DMS79 treated with DMSO at 0.1 percent for 48 hours (cell line): ENCODE data around the gene NPTX1.

ENCODE experiments used
- DNase-seq: peaks from one replicate; lab custom pipeline; 2025; lab: John Stamatoyannopoulos, UW

Gene NPTX1

DNA sequence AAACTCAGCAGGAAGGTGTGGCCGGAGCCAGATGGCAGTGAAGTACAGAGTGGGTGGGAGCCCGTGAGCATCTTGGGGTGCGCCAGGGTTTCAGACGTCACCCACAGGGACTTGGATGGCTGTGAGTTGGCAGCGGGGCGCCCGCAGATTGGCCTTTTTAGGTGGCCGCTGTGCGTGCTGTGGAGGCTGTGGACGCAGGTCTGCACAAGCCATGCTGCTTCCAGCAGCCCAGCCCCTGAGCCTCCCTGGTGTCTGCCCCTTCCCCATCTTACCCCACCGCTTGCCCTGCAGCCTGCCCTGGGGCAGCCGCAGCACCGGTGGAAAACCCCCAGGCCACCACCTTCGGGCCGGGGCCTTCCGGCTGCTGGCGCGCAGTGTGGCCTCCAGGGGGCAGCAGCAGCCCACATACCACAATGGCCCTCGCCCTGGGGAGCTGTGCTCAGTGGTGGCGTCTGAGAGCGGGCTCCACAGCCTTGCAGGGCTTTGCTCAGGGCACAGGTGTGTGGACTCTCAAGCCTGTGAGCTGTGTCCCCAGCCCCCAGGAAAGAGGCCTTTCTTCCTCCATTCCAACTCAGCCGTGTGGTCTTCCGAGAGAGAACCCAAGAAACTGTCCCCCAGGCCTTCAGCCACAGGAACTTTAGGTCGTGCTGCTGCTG lies 49.6 kb downstream of the NPTX1 start:
- DNase-seq, result peak; percentile 10

GRCh38 chr17:80425835-80426426 lies 50.5 kb downstream of the NPTX1 start:
- DNase-seq, result no peak

- no peak for DNase-seq
These were observed 51.3 kb downstream of the NPTX1 start for GRCh38 chr17:80424878-80425765.

- no peak for DNase-seq
These were observed 52.1 kb downstream of the NPTX1 start for GRCh38 chr17:80424261-80424660.

- DNase-seq, result no peak
These were observed 52.7 kb downstream of the NPTX1 start for GRCh38 chr17:80423536-80424225.

- no peak for DNase-seq
These were observed 53.4 kb downstream of the NPTX1 start for GRCh38 chr17:80422981-80423380.

GRCh38 chr17:80422276-80422675 lies 54.1 kb downstream of the NPTX1 start:
- DNase-seq, result no peak

GRCh38 chr17:80421381-80422090 lies 54.9 kb downstream of the NPTX1 start:
- DNase-seq, result no peak

GRCh38 chr17:80419255-80419654 lies 57.2 kb downstream of the NPTX1 start:
- DNase-seq, result no peak

DNA sequence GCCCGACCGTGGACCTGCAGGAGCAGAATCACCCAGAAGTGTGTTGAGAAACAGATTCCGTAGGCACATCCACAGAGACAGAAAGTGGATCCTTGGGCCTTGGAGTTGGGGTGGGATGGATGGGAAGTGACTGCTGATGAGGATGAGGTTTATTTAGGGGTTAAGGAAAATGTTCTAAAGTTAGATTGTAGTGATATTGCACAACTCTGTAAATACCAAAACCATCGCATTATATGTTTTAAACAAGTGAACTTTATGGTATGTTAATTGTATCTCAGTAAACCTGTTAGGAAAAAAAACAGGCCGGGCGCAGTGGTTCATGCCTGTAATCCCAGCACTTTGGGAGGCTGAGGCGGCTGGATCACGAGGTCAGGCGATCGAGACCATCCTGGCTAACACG lies 57.8 kb downstream of the NPTX1 start:
- no peak for DNase-seq
